Inferior parietal cortex (tissue), 1 donor: ENCODE results near the gene ENOX1.
"Not testable (repeated sequence)": the region's sequence is repeated elsewhere in the genome, so short reads cannot be mapped to it uniquely, and the experiment has no call there.

Source experiments
- DNase-seq: peaks from one replicate; pipeline ENCODE4 v3.0.0-alpha.2; 2016; ENCODE audit errors: extremely low spot score

The ENOX1 gene

GRCh38 chr13:43206838-43207237 is 579.9 kb downstream of the ENOX1 start:
- no peak for DNase-seq

- no peak for DNase-seq
These were observed 581.4 kb downstream of the ENOX1 start for GRCh38 chr13:43205416-43205815.

GRCh38 chr13:43204591-43204990 is 582.2 kb downstream of the ENOX1 start:
- no peak for DNase-seq

GRCh38 chr13:43203781-43204180 is 583.0 kb downstream of the ENOX1 start:
- DNase-seq, result no peak

GRCh38 chr13:43200736-43201135 is 586.0 kb downstream of the ENOX1 start:
- no peak for DNase-seq

GRCh38 chr13:43200307-43200706 is 586.5 kb downstream of the ENOX1 start:
- DNase-seq, result no peak

GRCh38 chr13:43196750-43197370 is 589.9 kb downstream of the ENOX1 start:
- DNase-seq, result no peak

- no peak for DNase-seq
These were observed 590.6 kb downstream of the ENOX1 start for GRCh38 chr13:43196086-43196621.

GRCh38 chr13:43195551-43195950 is 591.2 kb downstream of the ENOX1 start:
- DNase-seq, result no peak

GRCh38 chr13:43195112-43195511 is 591.7 kb downstream of the ENOX1 start:
- DNase-seq, result no peak

- DNase-seq, result no peak
These were observed 592.9 kb downstream of the ENOX1 start for GRCh38 chr13:43193789-43194420.

- DNase-seq, result no peak
These were observed 595.2 kb downstream of the ENOX1 start for GRCh38 chr13:43191546-43191945.

- DNase-seq, result no peak
These were observed 601.5 kb downstream of the ENOX1 start for GRCh38 chr13:43185226-43185625.

- DNase-seq, result no peak
These were observed 605.9 kb downstream of the ENOX1 start for GRCh38 chr13:43180837-43181236.

GRCh38 chr13:43180036-43180660 is 606.6 kb downstream of the ENOX1 start:
- DNase-seq, result no peak

- DNase-seq, result no peak
These were observed 615.3 kb downstream of the ENOX1 start for GRCh38 chr13:43171489-43171888.

- DNase-seq, result no peak
These were observed 616.3 kb downstream of the ENOX1 start for GRCh38 chr13:43170506-43170905.

- DNase-seq, result not testable (repeated sequence)
These were observed 618.3 kb downstream of the ENOX1 start for GRCh38 chr13:43168434-43168833.

- no peak for DNase-seq
These were observed 619.0 kb downstream of the ENOX1 start for GRCh38 chr13:43167731-43168130.

- DNase-seq, result no peak
These were observed 619.9 kb downstream of the ENOX1 start for GRCh38 chr13:43166644-43167457.
